Measurements from ENCODE around the gene WBP2NL.

The WBP2NL gene

DNA sequence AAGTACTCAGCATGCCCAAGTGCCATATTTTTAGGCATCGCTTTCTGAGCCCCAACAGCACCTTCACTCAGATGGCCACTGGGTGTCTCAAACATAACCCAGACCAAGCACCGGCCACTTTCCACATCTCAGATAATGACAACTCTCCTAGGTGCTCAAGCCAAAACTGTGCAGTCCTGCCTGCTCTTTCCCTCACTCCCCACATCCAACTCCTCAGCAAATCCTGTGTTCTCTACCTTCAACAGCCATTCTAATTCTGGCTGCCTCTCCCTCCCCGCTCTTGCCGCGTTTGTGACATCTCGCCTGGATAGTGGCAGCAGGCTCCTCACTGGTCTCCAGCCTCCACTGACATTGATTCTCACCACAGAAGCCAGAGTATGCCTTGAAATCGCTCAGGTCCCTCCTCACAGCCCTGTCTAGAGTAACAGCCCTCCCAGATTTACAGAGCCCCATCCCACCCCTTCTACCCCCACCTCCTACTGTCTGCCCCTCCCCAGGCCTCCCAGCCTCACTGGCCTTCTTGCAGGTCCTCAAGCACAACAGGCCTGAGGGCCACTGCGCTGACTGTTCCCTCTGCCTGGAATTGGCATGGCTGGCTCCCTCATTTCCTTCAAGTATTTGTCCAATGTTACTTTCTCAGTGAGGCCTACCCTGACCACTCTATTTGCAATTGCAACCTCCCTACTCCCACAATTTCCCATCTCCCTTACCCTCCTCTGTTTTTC, 74.2 kb downstream of the WBP2NL start:
- no peak for DNase-seq (ENCODE audit: low spot score)

DNA sequence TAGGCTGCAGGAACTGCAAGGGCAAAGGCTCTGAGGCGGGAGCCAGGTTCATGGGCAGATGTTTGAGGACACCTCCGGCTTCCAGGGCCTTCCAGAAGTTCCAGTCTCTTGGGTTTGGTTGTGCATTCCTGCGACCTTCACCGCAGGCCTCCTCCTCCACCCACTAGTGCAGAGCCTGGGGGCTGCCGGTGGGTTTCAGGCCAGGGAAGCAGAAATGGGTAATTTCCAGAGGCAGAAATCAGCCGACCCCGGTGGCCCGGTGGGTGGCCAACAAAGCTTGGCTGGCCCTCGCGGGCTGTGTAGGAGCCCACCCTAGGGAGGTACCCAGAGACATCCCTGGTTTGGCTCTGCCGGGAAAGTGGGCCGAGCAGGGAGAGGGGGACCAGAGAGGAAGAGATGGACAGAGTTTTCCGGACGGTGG, 75.0 kb downstream of the WBP2NL start:
- no peak for DNase-seq (ENCODE audit: low spot score)

DNA sequence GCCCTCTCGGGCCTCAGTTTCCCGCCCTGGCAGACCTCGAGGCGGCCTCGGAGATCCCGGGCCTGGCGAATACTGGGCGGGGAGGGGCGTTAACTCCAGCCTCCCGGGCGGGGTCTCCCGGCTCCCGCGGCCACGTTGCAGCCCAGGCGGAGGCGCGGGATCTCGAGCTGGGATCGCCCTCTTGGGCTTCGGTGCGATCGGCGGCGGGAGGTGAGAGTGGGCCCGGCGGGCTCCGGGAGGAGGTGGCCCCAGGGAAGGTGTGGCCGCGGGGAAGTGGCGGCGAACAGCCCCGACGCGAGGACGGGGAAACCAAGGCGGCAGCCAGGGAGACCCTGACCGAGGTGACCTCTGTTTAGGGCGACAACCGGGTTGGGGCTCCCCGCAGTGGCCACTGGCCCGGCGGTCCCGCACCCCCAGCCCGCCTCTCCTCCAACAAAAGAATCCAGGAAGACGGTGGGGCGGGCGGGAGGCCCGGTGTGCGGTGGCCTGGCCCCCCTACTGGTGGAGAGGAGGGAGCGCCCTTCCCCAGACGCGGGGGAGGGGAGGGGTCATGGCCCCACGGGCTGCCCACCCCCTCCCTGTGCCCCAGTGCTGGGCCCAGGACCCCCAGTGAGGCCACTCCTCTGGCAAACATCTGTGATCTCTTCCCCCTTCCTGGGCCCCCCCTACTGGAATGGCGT, 75.7 kb downstream of the WBP2NL start, which contains the start of gene PHETA2:
TSS of gene PHETA2 (plus strand) at position 117 of the 680 bp plus-strand sequence. CDS start 3,046 bp downstream, outside the sequence.
- no peak for DNase-seq (ENCODE audit: low spot score)

DNA sequence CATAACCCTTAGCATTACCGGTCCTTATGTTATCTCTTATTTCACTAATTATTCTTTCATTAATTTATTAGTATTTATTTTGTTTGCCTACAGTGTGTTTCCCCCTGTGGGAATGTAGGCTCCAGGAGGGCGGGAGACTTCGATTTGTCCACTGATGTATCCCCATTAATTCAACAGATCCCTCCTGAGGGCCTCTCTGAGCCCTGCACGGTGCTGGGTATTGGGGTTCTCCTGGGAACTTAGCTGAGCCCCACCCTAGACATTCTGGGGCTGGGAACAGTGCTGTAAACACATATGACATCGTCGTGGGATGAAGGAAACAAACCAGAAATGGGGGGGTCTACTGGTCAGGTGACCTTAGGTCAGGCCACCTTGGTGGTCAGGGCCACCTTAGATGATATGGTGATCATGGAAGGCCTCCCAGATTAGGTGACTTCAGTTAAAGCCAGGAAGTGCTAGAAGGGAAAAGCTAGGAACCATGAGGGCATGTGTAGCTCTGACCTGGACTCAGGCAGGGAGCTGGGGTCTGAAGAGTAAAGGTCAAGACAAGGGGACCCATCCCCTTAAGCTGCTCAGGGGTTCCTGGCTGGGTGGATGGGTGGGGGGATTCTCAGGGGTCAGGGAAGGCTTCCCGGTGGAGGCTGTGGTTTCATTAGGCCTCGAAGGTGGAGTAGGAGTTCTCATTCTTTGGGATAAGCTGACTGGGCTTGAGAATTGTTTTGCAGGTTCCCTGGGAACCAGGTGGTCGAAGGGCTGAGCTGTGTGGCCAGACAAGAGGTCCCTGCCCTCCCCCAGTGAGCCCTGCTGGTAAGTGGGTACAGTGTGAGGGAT, 76.5 kb downstream of the WBP2NL start:
- DNase-seq (ENCODE audit: low spot score) = no peak

DNA sequence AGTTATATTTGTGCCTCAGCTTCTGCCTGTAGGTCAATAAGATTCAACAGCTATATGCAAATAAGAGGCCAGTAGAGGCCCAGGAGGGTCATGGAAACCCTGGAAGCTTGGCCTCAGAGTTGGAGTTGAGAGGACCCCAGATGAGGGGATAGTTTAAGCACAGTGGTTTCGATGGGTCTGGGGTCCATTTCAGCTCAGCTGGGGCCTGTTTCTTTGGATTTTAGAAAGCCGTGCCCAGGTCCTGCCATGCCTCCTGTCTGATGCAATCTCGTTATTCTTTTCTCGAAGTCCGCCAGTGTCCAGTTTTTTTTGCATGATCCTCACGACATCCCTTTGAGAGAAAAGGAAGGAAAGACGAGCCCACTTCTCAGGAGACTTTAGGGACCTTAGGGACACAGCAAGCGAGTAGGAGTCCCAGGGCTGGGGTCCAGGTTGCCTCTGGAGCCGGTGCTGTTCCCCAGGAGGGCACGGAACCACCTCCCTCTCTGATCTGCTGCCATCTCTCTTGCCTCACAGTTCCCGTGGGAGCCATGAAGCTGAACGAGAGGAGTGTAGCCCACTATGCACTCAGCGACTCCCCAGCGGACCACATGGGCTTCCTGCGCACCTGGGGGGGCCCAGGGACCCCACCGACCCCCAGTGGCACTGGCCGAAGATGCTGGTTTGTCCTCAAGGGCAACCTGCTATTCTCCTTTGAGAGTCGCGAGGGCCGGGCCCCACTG, 78.3 kb downstream of the WBP2NL start:
- no peak for DNase-seq (ENCODE audit: low spot score)

DNA sequence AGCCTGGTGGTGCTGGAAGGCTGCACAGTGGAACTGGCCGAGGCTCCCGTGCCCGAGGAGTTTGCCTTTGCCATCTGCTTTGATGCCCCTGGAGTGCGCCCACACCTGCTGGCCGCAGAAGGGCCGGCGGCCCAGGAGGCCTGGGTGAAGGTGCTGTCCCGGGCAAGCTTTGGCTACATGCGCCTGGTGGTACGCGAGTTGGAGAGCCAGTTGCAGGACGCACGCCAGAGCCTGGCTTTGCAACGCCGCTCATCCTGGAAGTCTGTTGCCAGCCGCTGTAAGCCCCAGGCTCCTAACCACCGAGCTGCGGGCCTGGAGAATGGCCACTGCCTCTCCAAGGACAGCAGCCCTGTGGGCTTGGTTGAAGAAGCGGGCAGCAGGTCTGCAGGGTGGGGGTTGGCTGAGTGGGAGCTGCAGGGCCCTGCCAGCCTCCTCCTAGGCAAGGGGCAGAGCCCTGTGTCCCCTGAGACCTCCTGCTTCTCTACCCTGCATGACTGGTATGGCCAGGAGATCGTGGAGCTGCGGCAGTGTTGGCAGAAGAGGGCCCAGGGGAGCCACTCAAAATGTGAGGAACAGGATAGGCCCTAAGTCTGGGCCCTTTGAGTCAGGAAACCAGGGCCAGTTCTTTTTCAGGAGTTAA, 79.0 kb downstream of the WBP2NL start:
- no peak for DNase-seq (ENCODE audit: low spot score)

Measured in putamen (tissue), 1 donor.